ENCODE data around the gene TAF15.
A peak's percentile ranks its signal among the peaks of the same experiment; 100 is the strongest.

The TAF15 gene

DNA sequence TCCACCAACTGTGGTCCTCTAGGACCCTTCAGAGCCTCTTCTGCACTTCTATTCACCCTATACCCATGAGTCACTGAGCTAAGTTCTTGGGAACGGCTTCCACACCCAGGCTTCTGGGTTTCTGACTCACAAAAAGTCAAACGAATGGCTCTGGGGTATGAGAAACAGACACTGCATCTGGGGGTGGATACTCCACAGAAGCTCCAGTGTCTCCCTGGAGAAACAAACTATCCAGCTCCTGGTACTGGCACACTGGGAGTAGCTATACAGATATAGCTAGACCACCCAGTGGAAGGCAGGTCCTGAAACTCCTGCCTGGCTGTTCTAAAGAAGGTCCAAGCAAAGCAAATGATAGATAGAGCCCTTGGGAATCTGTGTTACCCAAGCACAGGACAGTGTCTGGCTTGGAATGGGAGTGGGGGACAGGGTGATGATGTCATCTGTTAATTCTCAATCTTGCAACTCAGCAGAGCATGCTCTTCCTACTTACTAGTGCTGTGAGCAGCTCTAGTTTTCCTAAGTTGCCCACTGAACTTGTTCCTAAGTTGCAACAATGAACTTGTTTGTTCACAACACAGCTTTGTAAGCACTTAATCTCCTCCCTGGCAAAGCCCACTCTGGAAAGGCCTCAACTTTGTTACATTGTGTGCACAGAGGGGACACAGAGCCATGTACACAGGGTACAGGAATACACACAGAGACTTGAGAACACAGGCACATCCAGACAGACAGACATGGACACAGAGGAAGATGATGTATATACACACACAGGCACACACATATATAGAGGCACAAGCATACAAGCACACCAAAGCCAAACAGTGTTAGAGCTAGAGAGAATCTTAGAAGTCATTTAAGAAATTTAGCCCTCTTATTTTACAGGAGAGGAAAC lies 20.6 kb upstream of the TAF15 start:
- DNase-seq, result no peak

- no peak for DNase-seq
Observed at GRCh38 chr17:35790841-35791240, 18.4 kb upstream of the TAF15 start.

DNA sequence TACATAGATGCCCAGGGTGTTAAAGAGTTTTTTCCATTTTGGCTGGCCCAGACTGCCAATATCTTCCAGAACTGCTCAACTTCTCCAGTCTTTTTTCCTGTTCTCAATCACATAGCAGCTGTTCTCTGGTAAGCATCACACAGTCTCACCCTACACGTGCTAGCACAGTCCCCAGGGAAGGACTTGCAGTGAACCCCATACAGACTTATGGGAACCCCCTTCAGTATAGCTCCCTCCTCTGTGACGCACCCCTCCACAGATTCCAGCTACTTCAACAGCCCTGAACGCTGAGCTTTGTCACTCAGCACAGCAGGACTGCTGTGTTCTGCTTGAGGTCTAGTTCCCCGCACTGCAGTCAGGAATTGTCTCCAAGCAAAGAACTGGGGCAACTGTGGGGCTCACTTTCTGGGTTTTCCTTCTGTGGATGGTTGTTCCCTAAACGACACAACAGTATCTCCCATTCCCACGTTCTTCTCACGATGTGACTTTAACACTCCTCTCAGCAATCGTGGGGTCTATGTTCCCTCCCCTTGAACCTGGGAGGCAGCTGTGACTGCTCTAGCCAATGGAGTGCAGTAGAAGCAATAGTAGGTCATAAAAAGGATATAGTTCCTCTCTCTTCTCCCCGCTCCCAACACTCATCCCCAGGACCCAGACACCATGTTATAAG lies 17.5 kb upstream of the TAF15 start:
- no peak for DNase-seq

GRCh38 chr17:35793257-35793656 lies 16.0 kb upstream of the TAF15 start:
- no peak for DNase-seq

DNA sequence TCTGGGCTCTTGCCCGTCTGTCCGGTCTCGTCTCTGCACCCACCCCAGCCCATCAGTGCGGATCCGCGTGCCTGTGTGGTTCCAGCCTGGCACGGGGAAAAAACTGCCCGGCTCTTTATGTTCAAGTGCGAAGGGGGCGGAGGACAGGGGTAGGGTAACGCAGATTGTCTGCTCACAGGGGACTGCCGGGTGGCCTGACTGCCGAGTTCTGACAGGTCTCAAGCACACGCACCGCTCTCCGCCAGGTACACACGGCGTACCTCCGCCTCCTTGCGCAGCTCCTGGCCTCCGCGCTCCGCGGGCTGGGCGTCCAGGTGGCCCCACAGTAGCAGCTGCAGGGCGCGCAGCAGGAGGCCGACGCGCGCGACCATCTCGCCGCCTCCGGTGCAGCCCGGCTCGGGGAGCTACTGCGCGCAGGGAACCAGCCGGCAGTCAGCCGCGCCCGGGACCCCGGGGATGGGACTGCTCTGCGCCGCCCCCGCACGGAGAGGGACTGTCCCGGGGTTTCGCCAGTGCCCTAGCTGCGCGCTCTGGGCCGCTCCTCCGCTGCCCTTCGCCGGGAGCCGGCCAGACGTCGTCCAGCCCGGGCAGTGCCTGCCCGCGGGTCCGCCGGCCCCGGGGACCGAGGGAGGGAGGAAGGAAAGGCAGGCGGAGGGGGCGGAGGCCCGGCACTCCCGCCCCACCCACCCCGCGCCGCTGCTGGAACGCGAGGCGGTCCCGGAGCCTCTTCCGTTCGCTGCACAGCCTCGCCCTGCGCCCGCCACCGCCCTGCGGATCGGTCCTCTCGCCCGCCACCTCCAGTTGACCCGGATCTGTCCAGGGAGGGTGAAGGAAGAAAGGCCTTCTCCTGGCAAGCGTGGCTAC lies 14.0 kb upstream of the TAF15 start, which contains the start of gene MMP28:
MMP28 (minus strand) TSS at position 635 of the 864 bp plus-strand sequence; CDS start at position 371, 264 bp downstream.
- DNase-seq, result peak; percentile 22

- DNase-seq, result no peak
Observed at GRCh38 chr17:35795871-35796265, 13.4 kb upstream of the TAF15 start.

DNA sequence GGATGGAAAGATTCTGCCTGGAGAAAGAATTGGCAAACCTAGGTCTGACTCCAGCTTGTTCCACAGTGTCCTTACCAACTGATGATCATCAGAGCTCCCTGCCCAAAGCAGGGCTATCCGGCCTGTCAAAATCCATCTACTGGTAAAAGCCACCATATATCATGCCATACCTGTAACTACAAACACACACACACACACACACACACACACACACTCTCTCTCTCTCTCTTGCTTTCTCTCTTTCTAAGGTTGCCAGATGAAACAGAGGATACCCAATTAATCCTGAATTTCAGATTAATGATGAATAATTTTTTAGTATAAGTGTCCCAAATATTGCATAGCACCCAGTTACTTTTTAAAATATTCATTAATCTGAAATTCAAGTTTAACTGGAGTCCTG lies 12.3 kb upstream of the TAF15 start:
- DNase-seq, result no peak

- no peak for DNase-seq
Observed at GRCh38 chr17:35797370-35797769, 11.9 kb upstream of the TAF15 start.

DNA sequence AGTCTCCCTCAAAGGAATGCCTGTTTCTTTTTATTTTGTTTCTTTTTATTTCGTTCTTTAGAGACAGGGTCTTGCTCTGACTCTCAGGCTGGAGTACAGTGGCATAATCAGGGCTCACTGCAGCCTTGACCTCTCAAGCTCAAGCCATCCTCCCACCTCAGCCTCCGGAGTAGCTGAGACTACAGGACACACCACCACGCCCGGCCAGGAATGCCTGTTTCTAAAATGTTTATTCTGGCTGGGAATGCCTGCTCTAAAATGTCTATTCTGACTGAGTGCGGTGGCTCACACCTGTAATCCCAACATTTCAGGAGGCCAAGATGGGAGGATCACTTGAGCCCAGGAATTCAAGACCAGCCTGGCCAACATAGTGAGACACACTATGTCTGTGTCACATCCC lies 11.4 kb upstream of the TAF15 start:
- no peak for DNase-seq

GRCh38 chr17:35799942-35800341 lies 9.3 kb upstream of the TAF15 start:
- no peak for DNase-seq

GRCh38 chr17:35801583-35802224 lies 7.6 kb upstream of the TAF15 start:
- no peak for DNase-seq

GRCh38 chr17:35804658-35805192 lies 4.6 kb upstream of the TAF15 start:
- DNase-seq, result peak; percentile 79

DNA sequence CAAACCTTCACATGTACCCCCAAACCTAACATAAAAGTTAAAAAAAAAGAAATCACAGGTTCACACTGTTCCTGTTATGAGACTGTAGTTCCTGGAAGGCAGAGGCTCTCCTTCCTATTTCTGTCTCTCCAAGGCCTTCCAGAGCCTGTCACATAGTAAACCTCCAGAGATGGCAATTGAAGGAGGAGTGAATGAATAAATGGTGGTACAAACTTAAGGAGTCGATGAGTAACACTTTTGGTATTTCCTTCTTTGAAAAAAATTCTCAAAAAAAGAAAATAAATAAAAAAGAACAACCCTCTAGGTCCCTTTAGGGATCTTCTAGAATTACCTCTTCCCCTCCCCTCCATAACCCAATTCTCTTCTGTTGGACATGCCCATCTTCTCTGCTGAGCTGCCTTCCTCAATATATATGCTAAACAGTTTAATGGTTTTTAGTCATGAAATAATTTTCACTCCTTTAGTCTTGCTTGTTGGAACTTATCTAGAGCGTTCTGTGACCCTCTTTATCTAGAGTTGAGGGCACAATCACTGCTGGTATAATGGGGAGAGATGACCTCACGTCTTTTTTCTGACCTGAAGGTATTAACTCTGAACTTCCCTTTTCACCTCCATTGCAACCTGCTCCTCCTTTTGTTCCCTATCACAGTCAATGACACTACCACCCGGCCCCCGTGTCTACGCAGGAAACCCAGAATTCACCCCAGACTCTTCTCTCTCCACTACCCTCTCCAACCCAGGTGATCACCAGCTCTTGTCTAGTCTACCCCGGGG lies 1.7 kb upstream of the TAF15 start:
- DNase-seq, result no peak

DNA sequence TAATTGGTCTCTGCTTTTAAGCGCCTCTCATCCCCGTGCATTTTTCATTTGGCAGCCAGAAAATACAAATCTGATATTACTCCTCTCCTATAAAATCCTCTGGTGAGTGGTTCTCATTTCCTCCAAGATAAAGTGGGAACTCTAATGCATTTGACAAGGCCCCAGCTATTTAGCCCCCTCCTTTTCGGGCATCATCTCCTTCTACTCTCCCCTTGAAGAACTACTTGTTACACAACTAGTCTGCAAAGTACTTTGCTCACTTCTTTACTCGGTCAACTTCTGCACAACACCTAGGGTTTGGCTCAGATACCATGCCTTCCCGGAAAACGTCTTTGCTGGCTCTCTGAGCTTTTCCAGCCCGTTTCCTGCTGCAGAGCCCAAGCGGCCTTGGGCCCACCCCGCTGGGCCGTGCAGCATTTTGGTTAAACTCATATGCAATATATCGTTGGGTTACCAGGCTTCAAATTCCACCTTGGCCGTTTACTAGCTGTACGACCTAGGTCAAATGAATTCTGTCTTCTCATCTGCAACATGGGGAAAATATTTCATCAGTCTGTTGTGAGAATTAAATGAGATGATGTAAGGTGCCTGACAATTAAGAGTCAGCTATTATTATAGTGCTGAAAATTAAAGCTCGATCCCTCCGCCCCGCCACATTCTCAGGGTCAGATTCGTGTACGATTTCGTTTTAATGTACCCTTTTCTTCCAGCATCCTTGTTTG lies 883 bp upstream of the TAF15 start:
- DNase-seq, result no peak

DNA sequence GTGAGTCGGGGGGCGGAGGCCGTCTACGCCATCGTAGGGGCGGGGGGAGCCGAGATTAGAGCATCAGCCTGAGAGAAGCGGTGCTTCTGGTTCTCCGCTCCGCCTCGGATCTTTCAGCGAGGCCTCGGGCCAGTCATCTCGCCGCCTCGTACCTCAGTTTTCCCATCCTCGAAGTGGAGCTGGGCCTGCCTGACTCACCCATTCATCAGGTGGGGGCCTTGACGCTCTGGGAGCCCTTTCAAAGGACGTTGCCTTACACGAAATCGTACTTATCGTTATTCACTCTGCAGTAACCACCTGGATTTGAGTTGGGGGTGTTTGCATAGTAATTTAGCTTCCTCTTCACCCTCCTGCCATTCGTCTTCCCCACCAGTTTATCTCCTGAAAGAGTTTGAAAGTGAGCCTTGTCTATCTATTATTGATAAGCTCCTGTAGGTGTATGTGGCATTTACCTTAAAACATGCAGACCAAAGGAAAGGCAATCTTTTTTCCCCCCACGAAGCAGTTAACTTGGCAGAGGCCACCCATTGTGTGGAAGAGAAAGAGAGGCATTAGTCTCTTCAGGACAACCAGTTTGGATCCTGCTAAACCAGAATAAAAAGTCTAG lies 674 bp downstream of the TAF15 start:
- DNase-seq, result no peak

DNA sequence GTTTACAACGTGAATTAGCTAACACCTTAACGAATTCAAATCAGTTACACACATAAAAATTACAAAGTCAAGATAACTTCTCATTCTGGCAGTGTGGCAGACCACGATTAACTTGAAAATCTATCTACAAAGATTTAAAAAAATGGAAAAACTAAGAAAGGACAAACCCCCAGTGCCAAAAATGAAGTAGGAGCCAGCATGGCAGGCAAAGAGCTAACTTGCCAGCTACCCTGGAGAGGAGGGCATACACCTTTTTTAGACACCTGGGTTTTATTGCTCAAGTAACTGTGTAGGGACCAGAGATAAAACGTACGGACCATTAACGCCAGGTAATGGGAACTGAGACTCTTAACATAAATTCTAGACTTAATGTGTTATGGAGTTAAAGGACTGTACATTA lies 2.5 kb downstream of the TAF15 start:
- DNase-seq, result no peak

- no peak for DNase-seq
Observed at GRCh38 chr17:35812456-35812855, 3.2 kb downstream of the TAF15 start.

GRCh38 chr17:35816723-35817122 lies 7.4 kb downstream of the TAF15 start:
- DNase-seq, result no peak

GRCh38 chr17:35817196-35817595 lies 7.9 kb downstream of the TAF15 start:
- DNase-seq, result no peak

- no peak for DNase-seq
Observed at GRCh38 chr17:35819455-35819854, 10.2 kb downstream of the TAF15 start.

DNA sequence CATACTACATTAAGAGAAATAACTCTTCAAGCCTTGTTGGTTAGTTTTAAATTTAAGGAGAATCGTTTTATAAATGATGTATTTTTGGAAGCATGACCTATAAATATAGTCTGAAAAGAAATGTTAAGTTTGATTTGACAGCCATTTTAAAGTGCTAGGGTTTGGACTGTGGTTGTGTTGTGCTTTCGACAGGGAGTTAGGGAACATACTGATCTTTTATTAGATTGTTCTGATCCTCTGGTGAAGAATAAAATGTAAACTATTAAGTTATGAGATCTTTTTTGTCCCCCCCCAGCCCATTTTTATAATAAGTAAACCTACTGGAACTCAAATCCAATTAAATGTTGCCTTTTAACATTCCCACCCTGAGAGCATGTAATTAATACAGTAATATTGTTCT lies 12.0 kb downstream of the TAF15 start:
- no peak for DNase-seq

Data from CD4-positive, alpha-beta T cell treated with Interleukin-12 subunit alpha and Interleukin-12 subunit beta, for 1 hour (primary cell).